ENCODE data around the gene UBE3B. TPM values are rescaled to one million over a fixed set of nuclear protein-coding genes. Genes with fewer than 3 reads are reported as not detected.
"Not testable (repeated sequence)": the region's sequence is repeated elsewhere in the genome, so short reads cannot be mapped to it uniquely, and the experiment has no call there.

Gene UBE3B
- total RNA-seq, 1 donor from 2014 or later, result 58.1 TPM

DNA sequence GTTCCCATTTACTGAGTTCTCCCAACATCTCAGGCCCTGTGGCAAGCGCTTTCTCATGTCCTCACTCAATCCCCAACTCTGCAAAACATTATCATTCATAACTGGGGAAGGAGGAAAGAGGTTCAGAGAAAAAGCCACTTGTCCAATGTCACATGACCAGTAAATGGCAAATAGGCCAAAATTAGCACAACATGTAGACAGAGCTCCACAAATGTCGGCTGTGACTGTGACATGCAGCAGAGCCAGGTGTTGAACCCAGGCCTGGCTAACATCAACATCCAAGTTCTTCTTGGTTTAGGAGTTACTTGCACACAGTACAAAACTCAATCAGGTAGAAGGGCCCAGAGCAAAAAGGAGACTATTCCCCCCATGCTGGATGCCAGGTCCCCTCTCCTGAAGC lies 11.1 kb upstream of the UBE3B start:
- intact Hi-C loops (cut with micrococcal nuclease), result no loop called here
- no peak for ATAC-seq
- no peak for DNase-seq

DNA sequence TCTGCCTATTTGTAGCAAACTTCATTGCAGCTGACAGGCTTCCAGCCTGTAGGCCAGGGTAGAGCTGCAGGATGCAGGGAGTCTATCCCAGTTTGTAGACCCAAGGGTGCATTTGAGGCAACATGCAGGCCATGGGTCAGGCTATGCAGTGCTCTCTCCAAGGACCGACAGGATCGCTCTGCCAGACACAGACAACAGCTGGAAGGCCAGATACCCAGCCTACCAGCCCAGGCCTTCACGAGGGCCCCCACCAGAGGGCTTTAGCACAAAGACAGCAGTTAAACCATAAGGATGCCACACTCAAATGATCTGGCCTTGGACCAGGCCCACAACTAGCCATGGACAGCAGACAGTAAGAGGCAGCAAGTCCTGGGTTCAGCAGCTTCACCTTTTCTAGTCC lies 10.6 kb upstream of the UBE3B start:
- DNase-seq (no peak), ATAC-seq (no peak)
- intact Hi-C loops (cut with micrococcal nuclease), result no loop called here

GRCh38 chr12:109467978-109468676 lies 9.3 kb upstream of the UBE3B start:
- no peak for DNase-seq
- intact Hi-C loops (cut with micrococcal nuclease), result no loop called here
- no peak for ATAC-seq

GRCh38 chr12:109469517-109469916 lies 7.9 kb upstream of the UBE3B start:
- intact Hi-C loops (cut with micrococcal nuclease), result no loop called here
- ATAC-seq (no peak), DNase-seq (no peak)

DNA sequence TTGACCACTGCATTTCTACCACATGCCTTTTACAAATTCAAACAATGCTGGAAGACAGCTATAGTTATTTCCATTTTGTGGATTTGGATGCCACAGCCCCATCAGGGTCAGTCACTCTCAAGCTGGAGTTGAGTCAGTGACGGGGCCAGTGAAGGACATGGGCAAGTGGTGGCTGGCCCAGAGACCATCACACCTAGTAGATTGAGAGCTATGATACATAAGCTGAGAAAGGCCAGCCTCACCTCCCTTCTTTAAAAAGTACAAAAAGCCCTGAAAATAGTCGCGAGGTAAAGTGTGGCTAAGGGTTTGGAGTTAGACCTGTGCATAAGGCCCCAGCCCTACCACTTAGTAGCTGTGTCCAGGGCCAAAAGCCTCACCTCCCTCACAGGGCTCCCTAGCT lies 4.4 kb upstream of the UBE3B start:
- intact Hi-C loops (cut with micrococcal nuclease), result no loop called here
- no peak for ATAC-seq
- no peak for DNase-seq

GRCh38 chr12:109473526-109474270 lies 3.7 kb upstream of the UBE3B start:
- intact Hi-C loops (cut with micrococcal nuclease); DNase-seq; ATAC-seq: not testable (repeated sequence)

- intact Hi-C loops (cut with micrococcal nuclease), result no loop called here
- ATAC-seq (no peak), DNase-seq (no peak)
Observed at GRCh38 chr12:109475121-109475520, 2.3 kb upstream of the UBE3B start.

DNA sequence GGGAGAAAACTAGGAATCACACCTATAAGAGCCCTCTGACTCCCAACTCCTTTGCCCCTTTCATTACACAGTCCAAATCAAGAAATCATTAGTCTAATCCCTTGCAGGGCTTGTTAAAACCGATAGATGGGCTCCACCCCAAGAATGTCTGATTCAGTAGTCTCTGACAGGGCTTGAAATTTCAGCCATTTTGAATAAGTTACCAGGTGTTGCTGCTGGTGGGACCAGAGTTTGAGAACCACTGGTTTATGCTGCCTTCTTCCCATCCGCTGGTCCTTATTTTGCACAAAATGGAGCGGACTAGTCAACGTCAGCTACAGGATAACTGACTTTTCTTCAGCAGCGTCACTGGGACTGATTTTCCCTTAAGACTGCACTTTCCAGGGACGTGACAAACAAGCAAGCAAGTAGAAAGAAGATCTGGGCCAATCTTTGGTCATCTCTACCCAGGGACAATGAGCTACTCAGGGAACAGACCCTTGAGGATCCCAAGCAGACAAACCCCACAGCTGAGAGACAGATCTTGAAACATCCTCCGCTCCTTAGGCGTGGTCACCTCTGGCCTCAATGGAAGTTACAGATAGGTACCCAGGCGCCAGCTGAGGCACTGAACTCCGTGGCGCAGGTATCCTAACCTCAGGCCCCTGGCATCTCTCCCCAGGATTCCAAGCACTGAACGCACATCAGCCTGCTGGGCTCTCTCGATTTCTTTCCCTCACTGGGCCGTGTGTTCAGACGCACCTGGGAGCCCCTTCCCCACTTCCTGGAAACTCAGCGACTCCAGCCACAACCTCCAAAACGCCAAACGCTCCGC lies 1.2 kb upstream of the UBE3B start:
- intact Hi-C loops (cut with micrococcal nuclease), result no loop called here
- DNase-seq, result no peak
- ATAC-seq, result no peak

DNA sequence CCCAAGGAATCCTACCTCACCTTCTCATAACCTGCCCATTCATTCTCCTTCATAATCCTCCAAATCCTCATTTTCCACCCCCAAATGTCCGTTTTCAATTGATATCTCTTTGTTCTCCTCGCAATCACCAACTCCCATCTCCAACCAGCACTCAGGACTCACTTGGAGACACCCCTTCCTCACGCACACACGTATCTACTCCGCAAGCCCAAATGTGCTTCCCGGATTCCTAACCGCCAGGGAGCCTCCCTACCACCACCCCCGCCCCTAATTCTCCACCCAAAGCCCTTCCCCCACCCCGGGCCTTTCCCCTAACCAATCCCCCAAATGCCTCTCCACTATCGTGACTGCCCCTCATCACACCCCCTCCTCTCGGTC lies 638 bp upstream of the UBE3B start:
- intact Hi-C loops (cut with micrococcal nuclease), result no loop called here

GRCh38 chr12:109477963-109478315 lies 505 bp downstream of the UBE3B start:
- no peak for DNase-seq
- intact Hi-C loops (cut with micrococcal nuclease), result no loop called here
- no peak for ATAC-seq

More for the DNA sequence above, 638 bp upstream of the UBE3B start:
- ATAC-seq, result peak; percentile 8
- no peak for DNase-seq

- DNase-seq (no peak), ATAC-seq (no peak)
- intact Hi-C loops (cut with micrococcal nuclease), result no loop called here
Observed at GRCh38 chr12:109479761-109480160, 2.3 kb downstream of the UBE3B start.

DNA sequence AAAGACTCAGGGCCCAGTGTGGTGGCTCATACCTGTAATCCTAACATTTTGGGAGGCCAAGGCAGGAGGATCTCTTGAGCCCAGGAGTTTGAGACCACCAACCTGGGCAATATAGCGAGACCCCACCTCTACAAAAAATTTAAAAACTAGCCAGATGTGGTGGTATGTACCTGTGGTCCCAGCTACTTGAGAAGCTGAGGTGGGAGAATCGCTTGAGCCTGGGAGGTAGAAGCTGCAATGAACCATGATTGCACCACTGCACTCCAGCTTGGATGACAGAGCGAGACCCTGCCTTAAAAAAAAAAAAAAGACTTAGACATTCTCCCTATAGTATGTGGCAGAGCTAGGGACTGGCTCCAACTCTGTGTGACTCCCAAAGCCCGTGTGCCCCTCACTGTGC lies 2.9 kb downstream of the UBE3B start:
- intact Hi-C loops (cut with micrococcal nuclease), result no loop called here
- DNase-seq (no peak), ATAC-seq (no peak)

DNA sequence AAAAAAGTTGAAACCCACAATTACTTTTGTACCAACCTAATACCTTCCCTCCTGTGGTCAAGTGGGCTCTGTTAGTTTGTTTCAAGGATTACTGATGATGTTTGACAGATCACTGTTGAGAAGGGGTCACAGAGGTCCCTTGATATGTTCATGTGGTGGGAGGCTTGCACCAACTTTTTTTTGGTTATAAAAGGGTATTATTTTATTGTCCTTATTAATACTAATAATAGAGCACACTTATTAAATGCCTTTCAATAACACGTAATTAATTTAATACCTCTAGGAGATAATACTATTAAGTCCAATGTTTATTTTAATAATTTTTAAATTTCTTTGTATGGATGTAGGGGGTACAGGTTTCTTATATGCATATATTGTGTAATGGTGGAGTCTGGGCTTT lies 4.4 kb downstream of the UBE3B start:
- no peak for ATAC-seq
- intact Hi-C loops (cut with micrococcal nuclease), result no loop called here
- DNase-seq, result no peak

GRCh38 chr12:109482491-109482890 lies 5.1 kb downstream of the UBE3B start:
- intact Hi-C loops (cut with micrococcal nuclease), result no loop called here
- DNase-seq, result no peak
- ATAC-seq, result no peak

DNA sequence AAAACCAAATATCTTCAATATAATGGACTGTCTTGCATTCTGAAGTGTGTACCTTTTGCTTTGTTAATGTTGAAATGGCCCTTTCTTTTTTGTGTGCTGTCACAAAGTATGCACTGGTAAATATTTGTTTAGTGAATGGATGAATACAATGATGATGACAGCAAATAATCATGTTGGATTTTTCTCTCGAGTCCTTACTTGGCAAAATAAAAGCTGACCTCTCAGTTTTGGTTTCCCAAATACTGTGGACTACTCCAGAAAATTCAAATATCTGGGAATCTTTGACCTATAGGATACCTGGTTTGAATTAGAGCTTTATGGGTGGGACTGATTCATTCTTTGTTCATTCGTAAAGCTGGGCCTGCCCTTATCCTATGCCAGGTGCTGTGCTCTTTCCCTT lies 5.5 kb downstream of the UBE3B start:
- ATAC-seq (no peak), DNase-seq (no peak)
- intact Hi-C loops (cut with micrococcal nuclease), result no loop called here

GRCh38 chr12:109483346-109483745 lies 5.9 kb downstream of the UBE3B start:
- no peak for DNase-seq
- intact Hi-C loops (cut with micrococcal nuclease), result no loop called here
- no peak for ATAC-seq

GRCh38 chr12:109485201-109485600 lies 7.8 kb downstream of the UBE3B start:
- DNase-seq (no peak), ATAC-seq (no peak)
- intact Hi-C loops (cut with micrococcal nuclease), result no loop called here

DNA sequence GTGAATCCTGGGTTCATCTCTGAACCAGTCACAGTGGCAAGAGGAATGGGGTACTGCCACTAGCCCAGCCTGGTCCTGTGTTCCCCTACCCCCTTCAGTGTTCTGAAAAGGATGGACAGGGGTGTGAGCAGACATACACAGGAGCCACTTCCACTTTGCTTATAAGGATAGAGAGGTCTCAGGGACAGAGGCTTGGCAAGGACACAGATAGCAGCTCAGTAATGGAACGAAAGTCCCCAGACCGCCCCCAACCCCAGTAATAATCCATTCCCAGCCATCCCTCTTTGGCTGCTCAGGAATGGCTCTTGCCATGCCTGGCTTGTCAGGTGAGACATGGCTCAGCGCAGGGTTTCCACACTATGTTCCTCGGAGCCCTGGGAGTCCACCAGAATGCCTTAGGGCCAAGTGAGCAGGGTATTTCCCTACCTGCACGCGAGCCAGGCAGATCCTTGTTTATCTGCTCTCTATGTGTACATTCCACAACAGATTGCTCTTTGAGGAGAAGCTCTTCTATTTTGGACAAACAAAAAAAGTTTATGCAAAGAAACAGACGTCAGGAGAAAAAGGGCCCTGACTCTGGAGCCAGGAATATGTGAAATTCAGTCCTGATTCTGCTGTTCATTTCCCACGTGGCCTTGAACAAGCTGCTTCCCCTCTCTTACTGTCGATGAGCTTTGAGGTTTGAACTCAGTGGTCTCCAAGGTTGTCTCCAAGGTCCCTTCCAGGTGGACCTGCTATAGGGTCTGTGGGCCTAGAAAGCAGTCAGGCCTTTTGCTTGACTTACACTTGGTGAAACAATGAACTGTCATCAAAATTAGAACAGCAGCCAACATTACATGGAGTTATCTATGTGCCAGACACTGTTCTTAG lies 10.0 kb downstream of the UBE3B start:
- intact Hi-C loops (cut with micrococcal nuclease), result no loop called here
- ATAC-seq, result no peak
- DNase-seq, result no peak

DNA sequence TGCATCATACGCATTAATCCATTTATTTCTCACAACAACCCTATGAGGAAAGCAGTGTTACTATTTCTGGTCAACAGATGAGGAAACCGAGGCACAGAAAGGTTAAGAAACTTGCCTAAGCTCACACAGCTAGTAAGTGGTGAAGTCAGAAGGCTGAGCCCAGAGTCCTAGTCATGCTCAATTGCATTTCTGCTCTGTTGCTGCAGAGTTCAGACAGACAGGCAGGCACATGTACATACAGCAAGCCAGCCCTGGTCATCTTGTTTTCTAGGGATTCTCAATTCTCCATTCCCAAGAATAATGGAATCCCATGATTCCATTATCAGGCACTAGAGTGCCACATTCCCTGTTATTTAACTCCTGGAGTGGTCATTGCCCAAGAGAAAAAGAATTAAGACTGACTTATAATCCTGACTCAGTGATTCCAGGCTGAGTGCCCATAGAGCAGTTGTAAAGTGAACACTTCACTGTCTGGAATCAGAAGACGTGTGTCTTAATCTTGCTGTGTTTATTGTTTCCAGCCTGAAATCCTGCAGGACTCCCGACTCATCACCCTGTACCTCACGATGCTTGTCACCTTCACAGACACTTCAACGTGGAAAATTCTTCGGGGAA lies 10.7 kb downstream of the UBE3B start:
- ATAC-seq, result no peak
- no peak for DNase-seq
- intact Hi-C loops (cut with micrococcal nuclease), result no loop called here
